AG10803 (cell line): ENCODE measurements around the gene HSPG2.

Experiments used
- DNase-seq: peaks from one replicate; pipeline ENCODE4 v3.0.0; 2010; ENCODE audit warnings: low read depth
- H3K4me3 ChIP-seq: 2 replicates; pipeline ENCODE4 v1.5.1; 2011; ENCODE audit warnings: mild to moderate bottlenecking, low read length, control low read depth
- CTCF ChIP-seq: conservative IDR thresholded peaks from 2 replicates; pipeline ENCODE4 v1.5.1; 2011; ENCODE audit warnings: mild to moderate bottlenecking, low read length, control low read depth, inconsistent platforms

HSPG2 gene

GRCh38 chr1:21899987-21900386, 37.1 kb downstream of the HSPG2 start:
- no peak overlapping the region for H3K4me3 ChIP-seq
- TF ChIP-seq CTCF: no peak
- DNase-seq: no peak

- no peak for TF ChIP-seq CTCF
- H3K4me3 ChIP-seq: no peak overlapping the region
- no peak for DNase-seq
These were observed 37.8 kb downstream of the HSPG2 start for GRCh38 chr1:21899267-21899810.

- DNase-seq: peak; percentile 74
- H3K4me3 ChIP-seq: no peak overlapping the region
- peak; percentile 21 for TF ChIP-seq CTCF
These were observed 38.5 kb downstream of the HSPG2 start for GRCh38 chr1:21898326-21899200.

- no peak overlapping the region for H3K4me3 ChIP-seq
- no peak for DNase-seq
- TF ChIP-seq CTCF: no peak
These were observed 39.3 kb downstream of the HSPG2 start for GRCh38 chr1:21897844-21898243.

GRCh38 chr1:21896652-21897532, 40.2 kb downstream of the HSPG2 start:
- H3K4me3 ChIP-seq: no peak overlapping the region
- peak; percentile 81 for DNase-seq
- no peak for TF ChIP-seq CTCF

- no peak overlapping the region for H3K4me3 ChIP-seq
- DNase-seq: no peak
- no peak for TF ChIP-seq CTCF
These were observed 41.1 kb downstream of the HSPG2 start for GRCh38 chr1:21896026-21896425.
